Neutrophil (primary cell): ENCODE data around the gene OTX2.

Source experiments
- H3K27ac ChIP-seq: fragments of 200-600 bp; sonication (generic); 2 replicates; pipeline ENCODE4 v1.5.1; 2016; ENCODE audit warnings: mild to moderate bottlenecking, moderate library complexity
- H3K27me3 ChIP-seq: fragments of 200-600 bp; sonication (generic); 2 replicates; pipeline ENCODE4 v1.6.0; 2016; ENCODE audit warnings: mild to moderate bottlenecking
- H3K36me3 ChIP-seq: fragments of 200-600 bp; sonication (generic); 2 replicates; pipeline ENCODE4 v1.5.1; 2017
- H3K4me1 ChIP-seq, 2 experiments: fragments of 200-600 bp in 1 of 2; sonication (generic) in 1 of 2; 1 replicate in 1 of 2; 2 replicates in 1 of 2; pipeline versions ENCODE4 v1.5.1 to v1.6.1; 2013 to 2016; ENCODE audit warnings: low read depth in 1 of 2, low read length in 1 of 2, mild to moderate bottlenecking in 1 of 2, moderate library complexity in 1 of 2; ENCODE audit not compliant: control insufficient read depth in 1 of 2, insufficient read depth in 1 of 2
- H3K4me3 ChIP-seq, 2 experiments: fragments of 200-600 bp in 1 of 2; sonication (generic) in 1 of 2; 1 replicate in 1 of 2; 2 replicates in 1 of 2; pipeline ENCODE4 v1.5.1; 2013 to 2016; ENCODE audit warnings: low read depth in 1 of 2, low read length in 1 of 2, mild to moderate bottlenecking in 1 of 2, moderate library complexity in 1 of 2
- H3K9me3 ChIP-seq: fragments of 200-600 bp; sonication (generic); 2 replicates; pipeline ENCODE4 v1.5.1; 2016
- CTCF ChIP-seq: fragments of 200-600 bp; sonication (generic); IDR thresholded peaks from 2 replicates; pipeline ENCODE4 v1.5.1; 2016; ENCODE audit warnings: antibody characterized with exemption

OTX2 gene

DNA sequence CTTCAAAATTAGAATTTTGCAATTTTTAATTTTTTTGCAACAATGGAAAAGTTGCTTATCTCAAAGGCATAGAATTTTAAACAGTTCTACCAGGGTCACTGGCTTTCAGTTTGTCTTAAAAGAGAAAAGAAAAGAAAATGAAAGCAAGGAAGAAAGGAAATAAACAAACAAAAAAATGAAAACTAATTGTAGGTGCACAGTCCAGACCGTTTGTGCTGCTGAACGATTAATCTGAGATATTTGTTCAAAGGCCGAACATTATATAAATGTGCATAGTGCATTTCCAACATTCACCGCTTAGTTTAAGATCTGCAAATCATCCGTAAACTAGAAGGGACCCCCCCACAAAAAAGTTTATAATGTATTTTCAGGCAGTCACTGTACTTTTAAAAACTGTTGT lies 5.5 kb upstream of the OTX2 start:
- Histone ChIP-seq H3K4me3 (no peak overlapping the region), H3K4me1 (no peaks in the 10 kb centered on the region), H3K9me3 (no peaks in the 10 kb centered on the region), H3K27me3 (peaks cover 100% of the 10 kb centered on the region), H3K27ac (no peak overlapping the region), H3K36me3 (no peaks in the 10 kb centered on the region)
- no peak for TF ChIP-seq CTCF

GRCh38 chr14:56814969-56815700 lies 4.9 kb upstream of the OTX2 start:
- TF ChIP-seq CTCF: no peak
- Histone ChIP-seq H3K4me1 (no peaks in the 10 kb centered on the region), H3K9me3 (no peaks in the 10 kb centered on the region), H3K4me3 (no peak overlapping the region), H3K27ac (no peak overlapping the region), H3K27me3 (peaks cover 100% of the 10 kb centered on the region), H3K36me3 (no peaks in the 10 kb centered on the region)

GRCh38 chr14:56814519-56814959 lies 4.3 kb upstream of the OTX2 start:
- H3K4me1 ChIP-seq: no peaks in the 10 kb centered on the region
- H3K27ac ChIP-seq: no peak overlapping the region
- no peaks in the 10 kb centered on the region for H3K9me3 ChIP-seq
- TF ChIP-seq CTCF: no peak
- H3K27me3 ChIP-seq: peaks cover 100% of the 10 kb centered on the region
- no peak overlapping the region for H3K4me3 ChIP-seq
- no peaks in the 10 kb centered on the region for H3K36me3 ChIP-seq

DNA sequence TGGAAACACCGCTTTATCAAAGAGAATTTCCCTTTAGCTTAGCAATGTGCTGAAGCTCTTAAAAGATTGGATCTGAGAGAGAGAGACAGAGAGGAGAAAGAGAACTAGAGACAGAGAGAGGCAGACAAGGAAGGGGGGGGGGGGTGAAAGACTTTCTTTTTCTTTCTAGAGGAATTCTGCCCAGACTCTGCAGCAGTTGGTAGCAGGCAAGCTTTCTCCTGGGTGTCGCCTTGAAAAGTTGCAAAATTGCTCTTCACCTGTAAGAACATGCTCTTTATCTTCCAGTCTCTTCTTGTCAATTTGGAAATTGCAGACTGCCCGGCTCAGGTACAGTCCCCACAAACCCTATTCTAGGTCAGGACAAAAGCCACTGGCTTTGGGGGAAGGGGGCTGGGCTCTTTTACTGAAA lies 2.9 kb upstream of the OTX2 start:
- Histone ChIP-seq H3K4me1 (no peaks in the 10 kb centered on the region), H3K4me3 (no peak overlapping the region), H3K9me3 (no peaks in the 10 kb centered on the region), H3K36me3 (no peaks in the 10 kb centered on the region), H3K27me3 (peaks cover 100% of the 10 kb centered on the region), H3K27ac (no peak overlapping the region)
- no peak for TF ChIP-seq CTCF

- Histone ChIP-seq H3K9me3 (no peaks in the 10 kb centered on the region), H3K4me3 (no peak overlapping the region), H3K27ac (no peak overlapping the region), H3K36me3 (no peaks in the 10 kb centered on the region), H3K27me3 (peaks cover 100% of the 10 kb centered on the region), H3K4me1 (no peaks in the 10 kb centered on the region)
- no peak for TF ChIP-seq CTCF
Observed at GRCh38 chr14:56812364-56813141, 2.3 kb upstream of the OTX2 start.
